Measurements from ENCODE around the gene CA12.
A peak's percentile ranks its signal among the peaks of the same experiment; 100 is the strongest.
"Not testable (repeated sequence)": the region's sequence is repeated elsewhere in the genome, so short reads cannot be mapped to it uniquely, and the experiment has no call there.

The CA12 gene

GRCh38 chr15:63339836-63340235 is 41.8 kb downstream of the CA12 start:
- intact Hi-C loops (cut with DNase I): no loop called here

GRCh38 chr15:63339006-63339766 is 42.5 kb downstream of the CA12 start:
- intact Hi-C loops (cut with DNase I): no loop called here
- DNase-seq: peak in 1 of 10 donors; percentile 14

More at GRCh38 chr15:63339836-63340235, 41.8 kb downstream of the CA12 start:
- DNase-seq: no peak

DNA sequence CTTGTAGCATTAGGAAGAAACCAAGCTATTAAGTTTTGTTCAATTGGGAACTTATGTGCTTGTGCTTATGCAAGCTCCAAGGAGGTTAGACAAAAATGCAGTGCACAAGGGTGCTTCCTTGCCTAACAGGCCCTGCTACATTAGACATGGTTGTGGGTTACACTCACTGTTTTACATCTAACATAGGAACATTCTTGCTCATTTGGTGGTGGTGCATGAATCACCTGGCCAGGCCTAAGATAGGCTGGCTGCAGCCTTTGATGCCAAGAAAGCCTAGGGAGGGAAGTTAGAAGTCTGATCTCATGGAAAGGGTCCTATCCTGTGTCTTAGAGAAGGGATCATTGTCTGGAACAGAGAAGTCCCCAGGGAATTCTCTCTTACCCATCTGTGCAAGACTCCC is 43.5 kb downstream of the CA12 start:
- intact Hi-C loops (cut with DNase I): no loop called here
- DNase-seq: no peak

DNA sequence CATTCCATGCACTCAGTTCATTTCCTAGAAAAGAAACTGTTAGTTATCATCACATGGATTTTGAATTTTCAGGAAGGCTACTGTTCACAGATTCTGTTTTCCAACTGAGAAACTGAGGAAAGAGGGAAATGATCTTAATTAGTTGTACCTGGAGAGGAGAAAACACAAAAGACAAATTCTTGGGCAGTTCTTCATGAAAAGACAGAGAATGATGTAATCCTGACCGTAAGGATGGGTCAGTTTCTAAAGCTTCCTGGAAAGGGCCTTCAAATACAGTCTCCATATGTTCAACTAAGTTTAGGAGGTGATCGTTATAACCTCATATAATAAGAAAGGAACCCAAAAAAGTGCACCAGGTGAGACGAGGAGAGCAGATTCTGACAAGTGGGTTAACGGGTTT is 44.6 kb downstream of the CA12 start:
- intact Hi-C loops (cut with DNase I): no loop called here
- no peak for DNase-seq

DNA sequence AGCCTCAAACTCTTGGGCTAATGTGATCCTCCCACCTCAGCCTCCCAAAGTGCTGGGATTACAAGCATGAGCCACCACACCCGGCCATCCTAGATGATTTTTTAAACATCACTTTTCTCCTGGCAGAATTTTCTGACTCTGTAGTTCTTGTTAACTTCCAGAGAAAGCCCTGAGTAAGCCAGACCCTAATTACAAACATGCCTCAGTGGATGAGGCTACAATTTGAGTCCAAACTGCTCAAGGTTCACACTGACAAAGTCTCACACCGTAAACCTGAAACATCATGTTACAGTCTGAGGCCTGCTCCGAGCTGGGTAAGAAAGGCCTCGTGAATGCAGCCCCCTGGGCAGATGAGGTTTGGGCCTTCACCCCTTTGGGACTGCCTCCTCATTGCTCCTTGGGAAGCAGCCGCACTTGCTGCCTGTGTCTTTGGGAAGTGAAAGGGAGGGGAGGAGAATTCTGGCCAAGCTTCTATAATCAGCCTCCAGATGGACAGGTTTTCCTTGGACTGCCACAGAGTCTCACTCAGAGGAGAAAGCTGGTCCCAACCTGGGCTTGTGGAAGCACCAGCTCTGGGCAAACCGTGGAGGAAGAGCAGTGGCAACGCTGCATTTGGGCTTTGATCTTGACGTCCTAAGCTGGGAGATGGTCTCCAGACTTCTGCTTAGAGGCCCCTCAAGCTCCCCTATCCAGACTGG is 46.0 kb downstream of the CA12 start:
- intact Hi-C loops (cut with DNase I): no loop called here
- no peak for DNase-seq

DNA sequence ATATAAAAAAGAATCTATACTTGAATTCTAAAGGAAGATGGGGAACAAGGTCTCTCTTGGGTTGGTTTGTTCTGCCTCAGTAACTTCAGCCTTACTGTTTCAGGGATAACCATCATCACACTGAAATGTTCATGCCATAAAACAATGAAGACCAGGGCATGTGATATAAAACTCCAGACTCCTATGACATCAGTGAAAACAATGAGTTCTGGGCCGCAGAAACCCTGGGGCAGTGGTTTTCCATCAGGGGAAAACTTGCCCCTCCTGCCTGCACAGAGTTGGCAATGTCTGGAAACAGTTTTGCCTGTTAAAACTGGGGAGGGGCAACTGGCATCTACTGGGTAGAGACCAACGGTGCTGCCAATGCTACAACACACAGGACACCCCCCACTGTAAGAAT is 46.8 kb downstream of the CA12 start:
- intact Hi-C loops (cut with DNase I): no loop called here
- DNase-seq: no peak

DNA sequence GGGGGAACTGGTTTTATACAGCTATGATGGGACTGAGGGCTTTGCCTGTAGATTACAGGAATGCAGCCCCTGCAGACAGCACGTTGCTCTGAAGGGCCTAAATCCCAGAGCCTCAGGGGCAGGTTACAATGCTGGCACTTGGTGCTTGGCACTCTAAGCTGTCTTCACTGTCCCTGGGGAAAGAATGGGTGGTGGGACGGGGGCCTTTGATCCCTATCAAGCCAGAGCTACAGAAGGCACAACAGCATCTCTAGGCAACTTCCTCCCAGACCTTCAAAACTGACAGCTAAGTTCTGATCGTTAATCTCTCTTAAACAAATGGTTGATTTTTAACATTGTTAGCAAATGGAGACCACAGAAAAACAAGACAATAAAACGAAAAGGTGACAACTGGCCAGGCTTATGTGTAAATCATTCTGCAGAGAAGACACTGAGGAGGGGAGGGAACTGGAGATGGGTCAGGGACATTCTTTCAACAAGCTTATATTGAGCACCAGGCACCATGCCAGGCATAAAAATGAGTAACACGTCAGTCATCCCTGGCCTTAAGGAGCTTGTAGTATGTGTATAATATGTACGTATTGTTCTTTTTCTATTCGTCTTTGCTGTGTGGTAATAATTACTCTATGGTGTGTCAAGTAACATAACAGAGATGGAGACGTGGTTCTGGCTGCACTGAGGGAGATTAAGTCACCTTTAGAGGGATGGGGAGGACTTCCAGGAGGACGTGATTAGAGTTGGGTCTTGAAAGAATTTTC is 49.1 kb downstream of the CA12 start:
- intact Hi-C loops (cut with DNase I): no loop called here
- no peak for DNase-seq

DNA sequence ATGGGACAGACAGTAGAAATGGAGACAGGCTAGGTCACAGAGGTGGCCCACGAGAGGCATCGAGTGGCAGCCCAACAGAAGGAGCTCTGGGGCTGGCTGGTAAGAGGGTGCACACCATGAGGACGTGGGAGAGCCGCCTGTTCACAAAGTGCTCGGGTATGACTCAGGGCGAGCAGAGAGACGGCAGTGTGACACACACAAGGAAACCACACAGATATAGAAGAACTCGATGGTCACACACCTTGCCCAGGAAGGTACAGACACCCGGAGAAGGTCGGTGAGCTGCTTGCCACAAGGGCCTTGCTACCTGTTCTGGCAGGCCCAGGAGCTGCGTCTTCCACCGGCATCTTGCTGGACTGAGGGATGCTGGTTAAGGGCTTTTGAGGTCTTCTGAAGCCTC is 50.2 kb downstream of the CA12 start:
- intact Hi-C loops (cut with DNase I): no loop called here
- DNase-seq: peak in 1 of 10 donors; percentile 21

GRCh38 chr15:63330926-63331325 is 50.7 kb downstream of the CA12 start:
- intact Hi-C loops (cut with DNase I): no loop called here
- no peak for DNase-seq

GRCh38 chr15:63329567-63330350 is 51.9 kb downstream of the CA12 start:
- no peak for DNase-seq
- intact Hi-C loops (cut with DNase I): no loop called here

DNA sequence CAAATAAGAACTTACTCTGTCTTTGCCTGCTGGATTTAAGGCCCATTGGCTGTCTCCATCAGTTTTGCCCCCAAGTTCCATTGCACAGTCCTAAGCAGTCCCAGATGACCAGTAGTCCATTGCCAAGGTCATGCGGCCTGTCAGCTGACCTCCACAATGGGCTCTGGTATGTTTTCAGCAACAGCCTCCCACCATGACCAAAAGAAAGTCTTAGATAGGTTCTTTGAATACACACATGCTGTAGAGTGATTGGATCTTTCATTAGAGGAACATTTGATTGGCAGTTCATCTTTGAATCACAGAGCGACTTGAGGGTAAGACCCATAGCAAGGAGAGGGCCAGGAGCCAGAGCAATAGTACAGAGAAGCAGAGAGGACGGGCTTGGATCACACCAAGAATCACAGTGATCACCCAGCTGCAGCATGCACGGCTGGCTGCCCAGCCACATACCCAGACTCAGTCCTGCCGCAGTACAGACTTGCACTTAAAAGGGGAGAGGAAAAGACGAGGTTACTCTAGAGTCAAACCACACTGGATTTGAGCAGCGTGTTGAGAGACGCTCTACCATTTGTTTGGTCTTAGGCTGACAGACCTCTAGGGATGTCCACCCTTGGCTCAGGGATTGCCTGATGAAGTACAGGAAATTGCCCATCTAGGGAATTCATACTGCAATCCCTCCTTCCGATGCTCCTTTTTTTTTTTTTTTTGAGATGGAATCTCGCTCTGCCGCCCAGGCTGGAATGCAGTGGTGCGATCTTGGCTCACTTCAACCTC is 53.8 kb downstream of the CA12 start:
- DNase-seq: no peak
- intact Hi-C loops (cut with DNase I): no loop called here

- intact Hi-C loops (cut with DNase I): no loop called here
- DNase-seq: no peak
Measured at GRCh38 chr15:63324770-63325169, 56.9 kb downstream of the CA12 start.

DNA sequence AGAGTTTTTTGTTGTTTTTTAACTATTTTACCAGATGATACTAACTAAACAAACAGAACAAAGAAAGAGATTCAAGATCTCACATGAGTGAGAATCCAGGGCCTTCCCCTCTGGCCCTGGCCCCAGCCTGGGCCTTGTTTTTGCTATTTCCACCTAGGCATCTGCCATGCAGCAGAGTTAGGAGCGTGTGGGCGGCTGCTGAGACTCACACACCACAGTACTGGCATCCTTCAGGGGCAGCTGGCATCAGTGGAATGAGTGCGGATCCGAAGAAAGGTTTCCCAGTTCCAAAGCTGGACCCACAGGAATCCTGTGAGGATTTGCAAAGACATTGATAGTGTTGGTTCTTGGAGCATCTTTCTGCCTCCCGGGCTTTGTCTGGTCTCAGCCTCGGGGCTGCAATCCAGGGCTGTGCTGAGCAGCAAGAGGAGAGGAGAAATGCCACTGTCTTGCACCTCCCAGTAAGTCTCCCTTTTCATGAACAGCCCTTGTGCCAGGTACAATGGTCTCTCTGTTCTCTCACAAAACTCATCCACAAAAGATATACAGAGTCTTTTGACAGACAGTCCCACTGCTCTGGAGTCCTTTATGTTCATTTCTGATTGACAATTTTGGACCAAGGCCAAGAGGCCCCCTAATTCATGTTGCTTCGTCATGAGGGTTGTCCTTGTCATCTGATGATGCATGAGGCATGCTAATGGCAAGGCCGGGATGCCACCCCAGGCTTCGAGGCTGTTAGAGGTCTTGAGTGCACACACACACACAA is 57.7 kb downstream of the CA12 start:
- DNase-seq: peak in 8 of 10 donors; percentile 45 to 93 (median 67)

DNA sequence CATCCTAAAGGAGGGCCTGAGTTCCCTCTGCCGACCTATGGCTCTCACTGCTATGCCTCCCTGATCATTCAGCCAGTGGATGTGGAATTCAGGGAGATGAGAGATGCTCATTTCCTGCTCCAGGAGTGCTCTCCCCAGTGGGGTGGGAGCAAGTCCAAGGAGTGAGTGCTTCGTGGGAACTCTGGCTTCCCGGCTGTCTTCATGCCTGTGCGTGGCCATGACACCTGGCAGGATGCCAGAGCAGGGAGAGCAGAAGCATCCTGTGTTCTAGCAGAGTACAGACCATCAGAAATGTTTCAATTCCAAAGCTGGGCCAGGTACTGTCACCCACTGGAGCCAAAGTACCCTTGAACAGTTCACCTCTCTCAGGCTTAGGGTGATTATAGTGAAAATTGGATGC is 59.1 kb downstream of the CA12 start:
- no peak for DNase-seq
- intact Hi-C loops (cut with DNase I): no loop called here

More for the DNA sequence above, 57.7 kb downstream of the CA12 start:
- intact Hi-C loops (cut with DNase I): no loop called here

DNA sequence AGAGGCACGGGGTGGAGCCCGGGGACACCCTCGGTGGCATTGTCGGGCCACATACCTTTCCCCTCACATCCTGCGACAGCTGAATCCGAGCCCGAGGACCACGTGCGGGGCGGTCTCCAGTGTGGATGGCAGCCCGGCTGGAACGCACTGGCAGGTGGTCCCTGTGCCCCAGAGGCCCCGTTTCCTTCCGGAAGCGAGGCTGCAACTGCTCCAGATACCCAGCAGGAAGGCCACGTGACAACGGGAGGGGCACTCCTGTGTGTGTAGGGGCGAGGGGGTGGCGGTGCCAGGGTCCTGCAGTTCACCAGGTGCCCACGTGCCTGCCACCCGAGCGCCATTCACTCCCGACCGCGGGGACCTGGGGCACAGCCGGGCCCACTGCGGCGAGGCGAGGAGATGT is 60.2 kb downstream of the CA12 start:
- intact Hi-C loops (cut with DNase I): no loop called here
- no peak for DNase-seq

- DNase-seq; intact Hi-C loops (cut with DNase I): not testable (repeated sequence)
Measured at GRCh38 chr15:63320981-63321380, 60.7 kb downstream of the CA12 start.

- DNase-seq; intact Hi-C loops (cut with DNase I): not testable (repeated sequence)
Measured at GRCh38 chr15:63320446-63320845, 61.2 kb downstream of the CA12 start.

DNA sequence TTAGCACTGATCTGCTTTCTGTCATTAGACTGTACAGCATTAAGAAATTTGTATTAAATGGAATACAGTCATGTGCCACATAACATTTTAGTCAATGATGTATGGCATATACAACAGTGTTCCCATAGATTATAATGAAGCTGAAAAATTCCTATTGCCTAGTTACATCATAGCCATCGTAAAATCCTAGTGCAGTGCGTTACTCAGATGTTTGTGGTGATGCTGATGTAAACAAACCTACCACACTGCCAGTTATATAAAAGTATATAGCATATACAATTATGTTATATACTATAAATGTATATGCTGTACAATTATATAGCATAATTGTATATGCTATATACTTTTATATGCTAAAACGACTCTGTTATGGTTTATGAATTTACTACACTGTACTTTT is 62.6 kb downstream of the CA12 start:
- DNase-seq: no peak

DNA sequence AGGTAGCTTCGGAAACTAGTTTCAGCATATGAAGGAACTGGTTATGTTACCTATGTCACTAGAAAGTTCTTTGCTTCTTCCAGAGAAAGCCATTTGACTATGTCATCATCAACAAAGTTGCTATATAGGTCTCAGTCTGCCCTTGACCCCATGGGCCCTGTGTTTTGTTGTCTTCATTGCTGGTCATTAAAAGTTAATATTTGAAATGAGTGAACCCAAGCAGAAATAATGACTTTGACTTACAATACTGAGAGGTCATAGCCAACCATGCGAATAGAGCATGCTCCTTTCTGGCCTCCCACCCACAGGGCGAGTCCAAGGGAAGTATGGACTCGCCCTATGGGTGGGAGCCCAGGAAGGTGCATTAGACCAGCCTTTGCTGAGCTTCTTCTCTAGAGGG is 63.3 kb downstream of the CA12 start:
- intact Hi-C loops (cut with DNase I): no loop called here
- DNase-seq: no peak

More for the DNA sequence above, 62.6 kb downstream of the CA12 start:
- intact Hi-C loops (cut with DNase I): no loop called here

All from posterior cingulate gyrus (tissue), 11 donors.